HT-29 (cell line): ENCODE results near the gene DAPK2. TPM values are rescaled to one million over a fixed set of nuclear protein-coding genes. Genes with fewer than 3 reads are reported as not detected.
"Not testable (repeated sequence)": the region's sequence is repeated elsewhere in the genome, so short reads cannot be mapped to it uniquely, and the experiment has no call there.

Source experiments
- DNase-seq: peaks from one replicate; pipeline ENCODE4 v3.0.0-alpha.2; 2015; ENCODE audit warnings: low spot score
- total RNA-seq: library from RNA; depleted of rRNA; stranded (reverse); fragments of >200 nt; shearing (Covaris generic); gene quantifications from 2 replicates; pipeline ENCODE4 v1.2.3, GENCODE V29; 2014

The DAPK2 gene
- total RNA-seq, 1 experiment from 2014 or later: 4.4 TPM

DNA sequence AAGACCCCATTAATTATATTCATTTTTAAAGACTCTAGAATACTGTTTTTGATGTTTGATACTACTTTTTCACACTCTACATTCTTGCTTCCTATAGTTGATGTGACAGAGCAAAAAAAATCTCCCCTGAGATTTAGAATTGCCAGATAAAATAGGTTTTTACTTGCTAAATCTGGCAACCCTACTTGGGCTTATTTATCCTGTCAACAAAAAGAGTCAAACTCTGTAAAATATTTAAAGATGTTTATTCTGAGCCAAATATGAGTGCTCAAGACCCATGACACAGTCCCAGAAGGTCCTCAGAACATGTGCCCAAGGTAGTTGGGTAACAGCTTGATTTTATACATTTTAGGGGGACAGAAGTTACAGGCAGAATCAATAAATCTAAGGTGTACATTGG, 72.3 kb downstream of the DAPK2 start:
- DNase-seq: no peak

DNA sequence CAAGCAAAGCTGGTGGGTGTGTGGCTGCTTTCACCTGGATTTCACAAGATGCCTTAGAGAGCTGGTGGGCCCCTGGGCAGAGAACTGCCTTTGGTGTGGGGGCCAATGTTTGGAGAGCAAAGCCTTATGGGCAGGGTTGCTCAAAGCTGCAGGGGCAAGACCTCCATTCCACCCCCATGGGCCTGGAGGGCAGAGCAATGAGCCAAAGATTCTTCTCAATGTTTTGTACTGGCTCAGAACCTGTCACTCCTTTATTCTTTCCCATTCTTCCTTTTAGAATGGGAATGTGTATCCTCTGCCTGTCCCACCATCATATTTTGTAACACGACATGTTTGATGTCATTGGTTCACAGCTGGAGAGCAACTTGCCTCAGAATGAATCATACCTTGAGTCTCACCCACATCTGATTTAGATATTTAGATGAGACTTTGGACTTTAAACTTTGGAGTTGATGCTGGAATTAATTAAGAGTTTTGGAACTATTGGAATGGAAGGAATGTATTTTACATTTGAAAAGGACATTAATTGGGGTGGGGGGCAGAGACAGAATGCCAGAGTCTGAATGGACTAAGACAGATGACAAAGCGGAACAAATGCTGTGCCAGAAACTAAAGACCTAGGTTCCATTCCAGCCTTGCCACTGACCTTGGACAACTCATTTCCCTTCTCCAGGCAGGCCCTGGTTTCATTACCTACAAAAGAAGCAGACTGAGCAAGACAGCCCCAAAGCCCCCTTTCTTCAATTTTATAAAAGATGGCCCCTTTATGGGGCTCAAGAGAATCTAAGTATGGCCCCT, 72.9 kb downstream of the DAPK2 start:
- DNase-seq: no peak

DNA sequence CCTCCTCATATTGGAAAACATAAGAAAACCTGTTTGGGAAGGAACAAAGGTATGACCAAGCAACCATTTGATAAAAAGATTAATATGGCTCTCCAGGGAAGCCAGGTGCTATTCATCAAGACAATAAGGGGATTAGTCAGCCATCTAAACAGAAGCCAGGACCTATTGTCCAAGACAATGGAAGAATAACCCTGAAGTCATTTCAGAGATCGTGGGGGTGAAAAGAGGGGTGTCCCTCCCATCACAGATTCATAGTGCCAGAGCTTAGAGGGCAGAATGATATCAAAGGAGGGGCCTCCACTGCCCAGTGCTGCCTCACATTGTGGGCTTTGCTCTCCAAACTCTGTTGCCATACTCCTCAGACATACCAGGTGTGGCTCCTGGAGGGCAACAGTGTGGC, 73.5 kb downstream of the DAPK2 start:
- DNase-seq: no peak

DNA sequence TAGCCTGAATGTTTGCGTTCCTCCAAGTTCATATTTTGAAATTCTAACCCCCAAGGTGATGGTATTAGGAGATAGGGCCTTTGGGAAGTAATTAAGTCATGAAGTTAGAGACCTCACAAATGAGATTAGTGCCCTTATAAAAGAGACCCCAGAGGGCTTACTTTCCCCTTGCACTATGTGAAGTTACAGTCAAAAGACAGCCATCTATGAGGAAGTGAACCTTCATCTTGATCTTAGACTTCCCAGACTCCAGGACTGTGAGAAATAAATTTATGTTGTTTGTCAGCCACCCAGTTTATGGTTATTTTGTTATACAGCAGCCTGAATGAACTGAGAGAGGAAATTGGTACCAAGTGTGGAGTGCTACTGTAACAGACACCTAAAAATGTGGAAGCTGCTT, 74.4 kb downstream of the DAPK2 start:
- no peak for DNase-seq

DNA sequence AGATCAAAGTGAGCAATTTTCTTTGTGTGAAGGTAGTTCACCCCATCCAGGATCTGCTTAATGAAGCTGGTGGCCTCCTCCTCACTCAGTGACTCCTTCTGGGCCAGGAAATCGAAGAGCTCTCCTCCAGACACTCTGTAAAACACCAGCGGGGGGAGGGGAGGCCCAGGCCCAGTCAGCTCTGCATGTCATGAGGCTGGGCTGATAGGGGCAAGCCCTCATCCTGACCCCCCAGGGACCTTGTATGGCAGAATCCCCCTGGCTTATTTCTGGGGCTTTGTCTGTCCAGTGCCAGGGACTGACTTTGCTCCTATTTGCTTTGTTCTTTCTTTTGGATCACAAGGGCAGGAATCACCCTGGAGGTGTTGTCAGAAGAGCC, 74.9 kb downstream of the DAPK2 start:
- no peak for DNase-seq

DNA sequence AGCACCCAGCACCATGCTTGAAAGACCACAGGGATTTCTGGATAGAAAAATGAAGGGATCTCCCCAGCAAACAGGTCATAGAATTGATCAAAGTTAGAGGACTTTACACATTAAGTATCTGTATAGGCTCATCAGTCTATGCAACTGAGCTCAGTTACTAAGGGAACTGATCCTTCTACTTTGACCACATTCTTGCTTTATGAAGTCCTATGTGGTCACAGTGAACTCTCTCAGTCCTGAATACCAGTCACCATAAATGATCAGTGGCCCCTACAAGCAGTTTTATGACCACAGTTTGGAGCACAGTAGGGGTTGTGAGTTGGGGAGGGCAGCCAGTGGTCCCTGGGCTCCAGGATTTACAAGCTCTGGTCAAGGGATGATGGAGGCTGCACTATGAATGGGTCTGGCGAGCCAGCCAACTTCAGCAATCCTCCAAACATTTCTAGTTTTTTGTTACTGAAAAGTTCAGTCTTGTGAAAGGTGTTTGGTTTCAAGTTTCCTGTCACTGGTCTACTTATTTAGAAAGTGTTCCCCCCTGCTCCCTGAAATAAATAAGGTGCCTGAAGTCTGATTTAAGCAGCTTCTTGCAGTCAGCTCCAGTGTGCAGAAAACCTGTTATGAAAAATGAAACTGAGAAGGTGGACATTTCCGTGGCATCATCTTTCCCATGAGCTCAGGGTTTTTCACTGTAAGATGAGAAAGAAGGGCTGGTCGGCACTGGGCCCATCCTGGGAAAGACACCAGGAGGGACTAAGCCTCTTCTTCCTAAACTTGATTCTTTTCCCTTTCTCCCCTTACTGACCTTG, 75.5 kb downstream of the DAPK2 start:
- DNase-seq: no peak

DNA sequence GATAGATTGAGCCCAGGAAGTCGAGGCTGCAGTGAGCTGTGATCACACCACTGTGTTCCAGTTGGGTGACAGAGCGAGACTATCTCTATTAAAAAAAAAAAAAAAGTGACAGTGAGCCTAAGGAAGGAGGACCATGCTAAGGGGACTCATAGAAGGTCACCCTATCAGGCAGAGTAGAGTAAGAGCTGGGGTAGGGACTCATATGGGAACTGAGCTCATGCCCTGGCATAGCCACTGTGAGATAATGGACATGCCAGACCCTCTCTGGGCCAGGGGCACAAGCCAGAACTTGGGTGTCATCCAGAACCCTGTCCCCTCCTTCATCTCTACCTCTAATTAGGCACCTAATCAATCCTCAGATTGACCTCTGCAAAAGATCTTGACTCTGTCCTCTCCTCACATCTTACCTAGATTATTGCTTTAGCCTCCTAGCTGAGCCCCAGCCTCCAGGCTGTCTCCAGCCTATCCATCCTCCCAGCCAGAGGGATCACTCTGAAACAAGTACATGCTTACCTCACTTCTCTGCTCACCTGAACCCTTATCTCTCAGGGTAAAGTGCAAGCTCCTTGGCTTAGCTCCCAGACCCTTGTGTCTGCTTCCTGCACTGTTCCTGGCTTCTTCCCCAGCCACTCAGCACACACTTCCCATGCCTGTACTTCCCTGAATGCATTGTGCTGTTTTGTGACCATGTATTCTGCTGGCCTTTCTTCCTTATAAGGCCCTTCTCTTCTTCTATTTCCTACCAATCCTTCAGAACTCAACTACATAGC, 76.4 kb downstream of the DAPK2 start:
- peak; percentile 84 for DNase-seq

DNA sequence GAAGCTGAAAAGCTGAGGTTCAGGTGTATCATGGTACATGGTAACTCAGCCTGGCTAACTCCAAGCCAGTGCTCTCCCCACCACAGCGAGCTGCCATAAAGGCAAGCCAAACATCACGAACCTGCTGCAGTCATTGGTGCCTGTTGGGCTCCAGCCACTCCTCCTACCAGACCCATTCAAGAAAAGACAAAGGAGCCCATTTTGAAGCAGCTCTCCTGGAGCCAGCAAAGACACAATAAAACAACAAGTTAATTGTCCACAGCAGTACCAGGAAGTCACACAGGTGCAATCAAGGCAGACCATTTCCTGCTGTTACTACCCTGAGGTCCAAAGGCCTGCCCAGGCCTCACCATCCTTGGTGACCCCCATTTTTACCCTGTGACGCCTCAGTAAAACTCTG, 77.6 kb downstream of the DAPK2 start:
- no peak for DNase-seq

DNA sequence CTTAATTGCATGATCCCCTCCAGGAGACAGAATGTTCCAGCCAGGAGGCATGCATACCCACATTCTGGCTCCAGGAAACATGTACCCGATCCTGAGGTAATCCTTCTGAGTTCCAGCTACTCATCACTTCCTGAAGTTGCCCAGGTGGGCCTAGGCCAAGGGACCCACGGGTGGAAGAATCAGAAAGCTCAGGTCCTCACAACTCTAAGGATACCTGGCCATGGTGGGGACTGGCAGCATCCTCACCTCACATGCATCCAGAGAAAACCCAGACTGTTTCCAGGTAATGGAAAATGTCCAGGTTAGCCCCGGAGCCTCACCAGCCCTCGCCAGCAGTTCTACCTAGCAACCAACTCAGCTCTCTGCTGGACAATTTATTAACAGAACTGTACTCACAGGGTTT, 78.2 kb downstream of the DAPK2 start:
- DNase-seq: no peak

DNA sequence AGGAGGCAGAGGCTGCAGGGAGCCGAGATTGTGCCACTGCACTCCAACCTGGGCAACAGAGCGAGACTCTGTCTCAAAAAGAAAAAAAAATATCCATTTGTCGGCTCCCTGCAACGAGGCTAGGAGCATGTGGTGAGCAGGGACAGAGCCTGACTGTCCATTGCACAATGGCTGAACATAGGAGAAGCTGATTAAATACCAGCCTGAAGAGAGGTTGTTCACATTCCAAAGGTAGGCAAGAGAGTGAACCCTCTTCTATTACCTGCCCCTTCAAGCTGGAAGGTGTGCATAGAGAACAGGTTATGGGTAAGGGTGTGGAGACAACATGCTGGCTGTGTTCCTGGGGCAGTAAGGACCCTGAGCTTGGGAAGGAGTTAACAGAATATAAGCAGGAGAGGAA, 78.7 kb downstream of the DAPK2 start:
- no peak for DNase-seq

DNA sequence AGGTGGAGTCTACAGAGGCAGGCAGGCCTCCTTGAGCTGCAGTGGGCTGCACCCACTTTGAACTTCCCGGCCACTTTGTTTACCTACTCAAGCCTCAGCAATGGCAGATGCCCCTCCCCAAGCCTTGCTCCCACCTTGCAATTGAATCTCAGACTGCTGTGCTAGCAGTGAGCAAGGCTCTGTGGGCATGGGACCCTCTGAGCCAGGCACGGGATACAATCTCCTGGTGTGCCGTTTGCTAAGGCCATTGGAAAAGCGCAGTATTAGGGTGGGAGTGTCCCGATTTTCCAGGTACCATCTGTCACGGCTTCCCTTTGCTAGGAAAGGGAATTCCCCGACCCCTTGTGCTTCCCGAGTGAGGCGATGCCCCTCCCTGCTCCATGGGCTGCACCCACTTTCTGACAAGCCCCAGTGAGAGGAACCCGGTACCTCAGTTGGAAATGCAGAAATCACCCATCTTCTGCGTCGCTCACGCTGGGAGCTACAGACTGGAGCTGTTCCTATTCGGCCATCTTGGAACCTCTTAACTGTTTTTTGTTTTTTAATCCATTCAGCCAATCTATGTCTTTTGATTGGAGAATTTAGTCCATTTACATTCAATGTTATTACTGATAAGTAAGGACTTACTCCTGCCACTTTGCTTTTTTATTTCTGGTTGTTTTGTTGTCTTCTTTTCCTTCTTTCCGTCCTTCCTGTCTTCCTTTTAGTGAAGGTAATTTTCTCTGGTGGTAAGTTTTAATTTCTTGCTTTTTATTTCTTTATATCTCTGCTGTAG, 83.2 kb downstream of the DAPK2 start:
- not testable (repeated sequence) for DNase-seq

DNA sequence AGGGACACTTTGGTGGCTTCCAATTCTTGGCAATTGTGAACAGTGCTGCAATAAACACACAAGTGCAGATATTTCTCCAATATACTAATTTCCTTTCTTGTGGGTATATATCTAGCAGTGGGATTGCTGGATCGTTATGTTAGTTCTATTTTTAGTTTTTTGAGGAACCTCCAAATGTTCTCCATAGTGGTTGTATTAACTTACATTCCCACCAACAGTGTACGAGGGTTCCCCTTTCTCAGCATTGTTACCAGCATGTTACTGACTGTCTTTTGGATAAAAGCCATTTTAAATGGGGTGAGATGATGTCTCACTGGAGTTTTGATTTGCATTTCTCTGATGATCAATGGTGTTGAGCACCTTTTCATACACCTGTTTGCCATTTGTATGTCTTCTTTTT, 92.8 kb downstream of the DAPK2 start:
- DNase-seq: no peak

DNA sequence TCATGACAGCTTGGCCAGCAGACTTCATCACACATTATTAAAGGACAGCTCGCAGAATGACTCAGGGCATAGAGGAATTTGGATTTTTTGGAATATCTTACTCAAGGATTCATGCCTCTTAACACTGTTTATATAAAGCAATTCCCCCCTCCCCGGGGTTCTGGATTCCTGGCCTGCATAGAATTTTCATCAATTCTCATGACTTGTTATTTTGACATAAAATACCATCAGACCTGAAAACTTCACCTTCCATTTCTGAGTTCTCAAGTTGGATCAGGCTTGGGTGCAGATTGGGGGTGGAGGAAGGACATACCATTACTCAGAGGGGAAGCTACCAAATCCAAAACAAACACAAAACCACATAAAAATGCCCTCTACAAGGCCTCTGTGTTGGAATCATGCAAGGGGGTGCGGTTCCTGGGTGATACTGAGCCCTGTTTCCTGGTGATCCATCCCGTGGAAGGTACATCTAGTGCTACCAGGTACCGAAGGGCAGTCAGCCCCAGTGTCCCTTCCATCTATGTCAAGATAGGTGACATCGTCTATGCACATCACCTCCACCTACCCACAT, 95.3 kb downstream of the DAPK2 start:
- no peak for DNase-seq

DNA sequence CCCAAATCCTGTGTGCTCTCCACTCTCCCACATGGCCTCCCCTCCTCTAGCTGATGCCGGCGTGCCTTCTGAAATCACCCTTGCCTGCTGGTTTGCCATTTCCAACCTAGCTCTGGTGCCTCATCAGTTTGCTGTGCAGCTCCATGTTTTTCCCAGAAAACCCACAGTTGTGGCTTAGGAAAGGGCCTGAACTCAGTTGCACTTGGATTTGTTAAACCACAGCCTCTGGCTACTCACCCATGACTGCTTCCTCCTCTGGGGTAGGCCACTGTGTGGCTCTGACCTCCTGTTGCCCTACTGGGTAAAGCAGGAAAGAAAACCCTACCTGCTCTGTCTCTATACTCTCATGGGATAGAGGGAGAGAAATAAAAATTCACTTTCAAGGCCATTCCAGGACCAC, 97.3 kb downstream of the DAPK2 start:
- no peak for DNase-seq

DNA sequence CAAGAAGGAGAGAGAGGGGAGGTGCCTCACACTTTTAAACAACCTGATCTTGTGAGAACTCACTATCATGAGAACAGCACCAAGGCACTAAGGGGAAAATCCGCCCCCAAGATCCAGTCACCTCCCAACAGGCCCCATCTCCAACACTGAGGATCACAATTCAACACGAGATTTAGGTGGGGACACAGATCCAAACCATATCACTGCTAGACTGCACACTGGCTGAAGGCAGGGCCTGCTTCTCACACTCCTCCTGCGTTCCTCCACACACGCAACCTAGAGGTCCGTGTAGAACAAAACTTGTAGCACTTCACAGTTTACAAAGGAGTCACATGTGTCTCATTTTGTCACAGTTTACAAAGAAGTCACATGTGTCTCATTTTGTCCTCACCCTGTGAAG, 97.8 kb downstream of the DAPK2 start:
- DNase-seq: no peak

DNA sequence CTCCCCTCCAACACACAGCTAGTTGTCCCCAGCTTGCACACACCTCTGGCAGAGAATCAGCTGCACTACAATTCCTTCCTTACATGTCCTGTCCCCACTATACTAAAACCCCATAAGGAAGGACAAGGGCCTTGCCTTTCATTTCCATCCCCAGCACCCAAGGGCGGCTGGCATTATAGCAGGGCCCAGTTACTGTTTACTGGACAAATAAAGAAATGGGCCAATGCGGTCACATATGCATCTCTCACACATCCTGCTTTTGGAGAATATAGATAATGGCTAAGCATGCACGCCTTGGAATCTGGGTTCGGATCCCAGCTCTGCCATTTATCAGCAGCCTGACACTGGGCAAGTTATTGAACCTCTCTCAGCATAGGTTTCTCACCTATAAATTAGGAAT, 99.1 kb downstream of the DAPK2 start:
- no peak for DNase-seq

DNA sequence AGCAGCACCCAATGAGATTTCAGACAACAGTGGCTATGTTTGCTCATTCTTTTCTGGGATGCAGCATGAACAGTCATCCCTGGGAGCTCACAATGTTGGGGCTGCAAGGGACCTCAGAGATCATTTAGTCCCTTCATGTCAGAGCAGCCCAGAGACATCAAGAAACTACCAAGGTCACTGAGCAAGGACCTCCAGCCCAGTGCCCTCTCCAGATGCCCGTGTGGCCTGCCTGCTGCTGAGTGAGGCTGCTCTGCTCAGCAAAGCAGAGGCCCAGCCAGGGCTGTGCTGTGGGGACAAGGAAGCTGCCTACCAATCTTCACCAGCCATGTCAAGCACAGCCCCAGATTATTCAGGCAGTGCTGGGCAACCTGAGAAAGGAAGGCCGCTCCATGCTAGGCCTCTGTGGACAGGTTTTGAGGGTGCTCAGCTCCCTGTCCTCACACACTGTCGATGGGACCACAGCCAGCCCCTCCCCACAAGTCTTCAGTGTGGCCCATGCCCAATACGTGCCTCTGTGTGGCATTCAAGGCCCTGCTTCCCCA, 99.7 kb downstream of the DAPK2 start:
- DNase-seq: no peak

DNA sequence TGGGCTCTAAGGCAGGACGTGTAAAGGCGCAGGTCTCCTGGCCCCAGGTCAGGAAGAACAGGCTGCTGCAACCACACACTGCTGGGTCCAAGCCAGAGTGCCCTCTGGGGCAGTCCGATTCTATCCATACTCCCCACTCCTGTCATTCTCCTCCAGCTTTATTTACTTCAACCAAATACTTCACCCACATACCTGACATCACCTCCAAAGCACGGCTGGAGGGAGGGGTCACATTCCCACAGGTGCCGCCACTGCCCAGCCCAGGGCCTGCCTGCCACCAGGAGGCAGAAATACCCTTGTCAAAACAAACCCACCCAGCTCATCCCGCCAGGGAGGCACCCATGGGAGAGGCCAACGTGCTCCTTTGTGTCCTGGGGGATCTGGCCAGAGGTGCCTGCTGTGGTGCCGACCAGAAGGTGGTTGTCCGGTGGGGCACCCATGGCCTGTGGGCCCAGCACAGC, 100.4 kb downstream of the DAPK2 start:
- peak; percentile 33 for DNase-seq

DNA sequence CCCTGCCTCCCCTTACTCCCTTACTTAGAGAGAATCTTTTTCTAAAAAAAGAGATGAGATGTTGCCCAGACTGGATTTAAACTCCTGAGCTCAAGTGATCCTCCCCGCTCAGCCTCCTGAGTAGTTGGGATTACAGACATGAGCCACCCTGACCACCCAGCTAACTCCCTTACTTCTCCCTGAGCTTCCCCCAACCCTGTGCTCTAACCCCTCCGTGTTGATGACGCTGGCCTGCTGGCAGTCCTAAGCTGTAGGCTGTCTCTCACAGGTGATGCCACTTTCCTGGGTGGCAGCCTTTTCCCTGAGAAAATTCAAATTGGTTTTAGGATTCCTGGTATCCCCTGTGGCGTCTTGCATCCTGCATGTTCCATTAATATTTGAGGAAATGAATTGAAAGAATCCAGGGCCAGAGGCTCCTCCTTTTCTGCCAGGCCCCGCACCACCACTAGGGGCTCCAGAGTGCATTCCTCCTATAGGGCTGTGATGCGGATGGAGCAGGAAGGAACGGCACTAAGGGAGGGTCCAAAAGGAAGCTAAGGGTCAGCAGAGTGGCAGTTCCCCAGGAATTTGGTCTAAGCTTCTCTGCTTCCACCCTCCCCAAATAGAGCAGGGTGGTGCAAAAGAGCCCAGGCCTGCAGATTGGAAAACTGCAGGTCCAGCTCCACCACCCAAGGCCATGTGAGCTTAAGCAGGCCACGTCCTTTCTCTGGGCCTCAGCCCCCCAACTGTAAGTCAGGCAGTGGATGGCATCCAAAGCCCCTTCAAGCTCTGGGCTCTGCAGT, 101.1 kb downstream of the DAPK2 start:
- peak; percentile 79 for DNase-seq

DNA sequence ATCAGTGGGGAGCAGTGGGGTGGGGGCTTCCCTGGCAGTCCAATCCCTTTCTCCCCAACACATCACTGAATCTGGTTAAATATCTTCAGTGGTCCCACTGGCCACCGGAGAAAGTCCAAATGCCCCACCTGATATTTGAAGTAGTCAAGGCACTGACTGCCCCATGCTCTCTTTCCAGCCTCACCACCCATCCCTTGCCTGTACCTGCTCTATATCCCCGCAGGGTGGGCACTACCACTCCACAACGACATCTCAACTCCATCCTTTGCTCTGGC, 101.7 kb downstream of the DAPK2 start:
- no peak for DNase-seq
